ENCODE results near the gene MAP4K4. TPM values are rescaled to one million over a fixed set of nuclear protein-coding genes. Genes with fewer than 3 reads are reported as not detected.
A peak's percentile ranks its signal among the peaks of the same experiment; 100 is the strongest.

The MAP4K4 gene
- total and polyA plus RNA-seq, 8 donors = 9.6 to 71.6 (median 23.8) TPM

DNA sequence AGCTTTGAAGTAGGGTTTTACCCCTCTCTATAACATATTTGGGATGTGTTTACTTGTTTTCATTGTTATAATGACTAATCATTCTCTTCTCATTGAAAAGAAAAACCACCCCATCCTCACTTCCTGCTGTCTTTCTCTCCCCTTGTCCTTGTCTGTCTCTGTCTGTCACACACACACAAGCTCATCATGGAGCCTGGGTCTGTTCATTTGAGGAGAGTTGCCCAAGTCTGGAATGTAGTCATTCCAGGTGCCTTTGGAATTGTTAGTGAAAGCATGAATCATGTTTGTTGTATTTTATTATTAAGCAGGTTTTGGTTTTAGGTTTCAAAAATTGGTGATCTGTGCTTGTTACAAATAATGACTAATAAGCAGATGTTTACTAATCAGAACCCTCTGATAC is 160.7 kb downstream of the MAP4K4 start:
- intact Hi-C loops (cut with DNase I; ENCODE audit: low total_unique reads) = no loop called here
- H3K36me3 ChIP-seq = peaks cover 36 to 94% (median 80%) of the 10 kb centered on the region in 4 donors
- no peak overlapping the region for H3K27ac ChIP-seq
- no peak for DNase-seq
- TF ChIP-seq EP300 (IDR thresholded peaks at IDR 0.05) (no peak), POLR2AphosphoS5 (IDR thresholded peaks at IDR 0.05) (no peak), POLR2A (IDR thresholded peaks at IDR 0.05) (no peak)
- TF ChIP-seq, protein P1, sequence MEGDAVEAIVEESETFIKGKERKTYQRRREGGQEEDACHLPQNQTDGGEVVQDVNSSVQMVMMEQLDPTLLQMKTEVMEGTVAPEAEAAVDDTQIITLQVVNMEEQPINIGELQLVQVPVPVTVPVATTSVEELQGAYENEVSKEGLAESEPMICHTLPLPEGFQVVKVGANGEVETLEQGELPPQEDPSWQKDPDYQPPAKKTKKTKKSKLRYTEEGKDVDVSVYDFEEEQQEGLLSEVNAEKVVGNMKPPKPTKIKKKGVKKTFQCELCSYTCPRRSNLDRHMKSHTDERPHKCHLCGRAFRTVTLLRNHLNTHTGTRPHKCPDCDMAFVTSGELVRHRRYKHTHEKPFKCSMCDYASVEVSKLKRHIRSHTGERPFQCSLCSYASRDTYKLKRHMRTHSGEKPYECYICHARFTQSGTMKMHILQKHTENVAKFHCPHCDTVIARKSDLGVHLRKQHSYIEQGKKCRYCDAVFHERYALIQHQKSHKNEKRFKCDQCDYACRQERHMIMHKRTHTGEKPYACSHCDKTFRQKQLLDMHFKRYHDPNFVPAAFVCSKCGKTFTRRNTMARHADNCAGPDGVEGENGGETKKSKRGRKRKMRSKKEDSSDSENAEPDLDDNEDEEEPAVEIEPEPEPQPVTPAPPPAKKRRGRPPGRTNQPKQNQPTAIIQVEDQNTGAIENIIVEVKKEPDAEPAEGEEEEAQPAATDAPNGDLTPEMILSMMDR (IDR thresholded peaks at IDR 0.05) = no peak
- no peaks in the 10 kb centered on the region for H3K27me3 ChIP-seq
- no peak overlapping the region for H3K4me3 ChIP-seq
- H3K9me3 ChIP-seq = no peaks in the 10 kb centered on the region
- H3K4me1 ChIP-seq = no peaks in the 10 kb centered on the region

DNA sequence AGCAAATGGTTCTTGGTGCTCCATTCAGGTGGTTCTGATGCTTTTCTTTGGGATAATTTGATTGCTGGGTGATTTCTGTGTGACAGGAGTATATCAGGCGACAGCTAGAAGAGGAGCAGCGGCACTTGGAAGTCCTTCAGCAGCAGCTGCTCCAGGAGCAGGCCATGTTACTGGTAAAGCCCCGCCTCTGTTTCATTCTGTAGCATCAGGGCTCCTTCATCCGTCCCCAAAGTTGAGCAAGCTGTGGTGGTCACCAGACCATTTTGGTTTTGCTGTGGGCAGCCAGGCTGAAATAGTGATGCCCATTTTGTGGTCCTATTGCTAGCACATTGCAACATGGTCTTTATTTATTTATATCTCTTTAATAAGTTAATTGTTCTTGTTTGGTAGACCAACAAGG is 161.4 kb downstream of the MAP4K4 start:
- Histone ChIP-seq H3K4me1 (no peaks in the 10 kb centered on the region), H3K4me3 (no peak overlapping the region), H3K27me3 (no peaks in the 10 kb centered on the region), H3K9me3 (no peaks in the 10 kb centered on the region), H3K27ac (no peak overlapping the region), H3K36me3 (peaks cover 36 to 94% (median 80%) of the 10 kb centered on the region in 4 donors)
- 86 to 96% (median 91%) methylated on average over 4 of the region's 4 CpGs for WGBS, 5 donors
- TF ChIP-seq POLR2A (IDR thresholded peaks at IDR 0.05) (no peak), POLR2AphosphoS5 (IDR thresholded peaks at IDR 0.05) (no peak), EP300 (IDR thresholded peaks at IDR 0.05) (no peak)
- TF ChIP-seq, protein P1 (IDR thresholded peaks at IDR 0.05) = no peak
- DNase-seq = no peak
- intact Hi-C loops (cut with DNase I; ENCODE audit: low total_unique reads) = no loop called here

DNA sequence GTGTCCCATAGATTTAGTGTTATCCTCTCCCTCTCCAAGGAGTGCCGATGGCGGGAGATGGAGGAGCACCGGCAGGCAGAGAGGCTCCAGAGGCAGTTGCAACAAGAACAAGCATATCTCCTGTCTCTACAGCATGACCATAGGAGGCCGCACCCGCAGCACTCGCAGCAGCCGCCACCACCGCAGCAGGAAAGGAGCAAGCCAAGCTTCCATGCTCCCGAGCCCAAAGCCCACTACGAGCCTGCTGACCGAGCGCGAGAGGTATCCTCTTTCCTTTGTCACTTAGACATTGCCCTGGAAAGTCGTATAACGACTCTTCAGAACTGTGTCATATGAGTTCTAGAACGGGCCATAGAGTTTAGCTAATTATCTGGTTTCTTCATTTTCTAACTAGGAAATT is 162.1 kb downstream of the MAP4K4 start:
- H3K4me3 ChIP-seq = no peak overlapping the region
- no peaks in the 10 kb centered on the region for H3K4me1 ChIP-seq
- TF ChIP-seq POLR2A (IDR thresholded peaks at IDR 0.05) (no peak), EP300 (IDR thresholded peaks at IDR 0.05) (no peak), POLR2AphosphoS5 (IDR thresholded peaks at IDR 0.05) (no peak)
- TF ChIP-seq, protein P1 (IDR thresholded peaks at IDR 0.05) = no peak
- no peak overlapping the region for H3K27ac ChIP-seq
- WGBS, 5 donors = 96 to 98% (median 97%) methylated on average over 16 of the region's 16 CpGs
- H3K9me3 ChIP-seq = no peaks in the 10 kb centered on the region
- intact Hi-C loops (cut with DNase I; ENCODE audit: low total_unique reads) = no loop called here
- peaks cover 36 to 90% (median 81%) of the 10 kb centered on the region in 4 donors for H3K36me3 ChIP-seq
- DNase-seq = no peak
- H3K27me3 ChIP-seq = no peaks in the 10 kb centered on the region

DNA sequence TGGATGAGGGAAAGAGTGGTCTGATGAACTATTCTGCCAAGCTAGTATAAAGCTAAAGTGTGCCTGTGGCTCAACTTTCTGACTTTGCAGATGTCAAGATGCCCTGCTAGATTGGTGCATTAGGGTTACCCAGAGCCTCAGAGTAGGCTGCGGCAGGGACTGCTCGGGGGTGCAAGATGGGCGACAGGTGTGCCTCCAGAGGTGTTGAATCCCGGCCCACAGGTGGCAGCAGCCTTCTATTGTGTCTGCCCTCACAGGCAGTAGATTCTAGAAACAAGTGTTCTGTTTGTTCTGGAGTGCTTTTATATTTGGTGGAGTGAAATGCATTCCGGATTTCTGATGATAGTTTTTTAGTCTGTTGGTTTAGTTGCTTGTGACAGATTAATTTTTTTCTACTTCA is 162.7 kb downstream of the MAP4K4 start:
- Histone ChIP-seq H3K4me3 (no peak overlapping the region), H3K27ac (no peak overlapping the region), H3K27me3 (no peaks in the 10 kb centered on the region), H3K9me3 (no peaks in the 10 kb centered on the region), H3K4me1 (no peaks in the 10 kb centered on the region), H3K36me3 (peaks cover 39 to 90% (median 83%) of the 10 kb centered on the region in 4 donors)
- 49 to 71% (median 67%) methylated on average over 5 of the region's 5 CpGs for WGBS, 5 donors
- intact Hi-C loops (cut with DNase I; ENCODE audit: low total_unique reads) = no loop called here
- TF ChIP-seq EP300 (IDR thresholded peaks at IDR 0.05) = no peak
- TF ChIP-seq POLR2A (IDR thresholded peaks at IDR 0.05) = no peak
- TF ChIP-seq, protein P1 (IDR thresholded peaks at IDR 0.05) = no peak
- no peak for TF ChIP-seq POLR2AphosphoS5 (IDR thresholded peaks at IDR 0.05)
- DNase-seq = peak in 1 of 2 donors; percentile 18

All from stomach (tissue), 9 donors.